NT2/D1 (cell line): ENCODE results near the gene APOD.

Experiments used
- SUZ12 ChIP-seq: IDR thresholded peaks from 2 replicates; pipeline ENCODE4 v1.6.1; 2011; ENCODE audit not compliant: insufficient read length, insufficient read depth; ENCODE audit errors: extremely low read depth
- YY1 ChIP-seq: IDR thresholded peaks from 2 replicates; pipeline ENCODE4 v1.6.1; 2011; ENCODE audit not compliant: insufficient read length, insufficient read depth
- ZNF274 ChIP-seq: IDR thresholded peaks from 2 replicates; pipeline ENCODE4 v1.6.1; 2011; ENCODE audit warnings: mild to moderate bottlenecking, low read depth, low read length

DNA sequence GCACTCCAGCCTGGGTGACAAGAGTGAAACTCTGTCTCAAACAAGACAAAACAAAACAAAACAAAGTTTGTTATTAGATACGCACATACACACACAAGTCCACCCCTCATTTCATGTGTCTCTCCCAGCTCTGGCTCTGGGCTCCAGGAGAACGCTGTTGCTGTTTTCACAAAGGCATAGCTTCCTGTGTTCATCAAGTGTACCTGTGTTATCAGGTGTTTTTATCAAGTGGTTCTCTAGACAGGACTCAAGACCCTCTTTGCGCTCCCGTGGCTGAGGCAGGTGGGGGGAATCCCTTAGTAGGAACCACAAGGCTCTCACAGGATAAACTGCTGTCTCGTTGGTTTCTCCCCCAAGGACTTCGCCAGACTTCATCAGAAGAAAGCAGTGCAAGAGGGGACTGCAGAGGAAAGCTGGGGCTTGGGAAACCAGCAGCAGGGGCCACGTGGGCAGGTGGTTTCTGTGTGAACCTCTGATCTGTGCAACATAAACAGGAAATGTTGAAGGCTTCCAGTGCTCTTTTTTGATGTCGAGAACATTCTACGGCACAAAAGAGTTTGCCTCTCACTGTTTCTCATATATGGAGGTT, 33.7 kb downstream of the APOD start:
- TF ChIP-seq YY1 (no peak), ZNF274 (no peak), SUZ12 (no peak)
